Measurements from ENCODE around the gene MYO5A. TPM values are rescaled to one million over a fixed set of nuclear protein-coding genes. Genes with fewer than 3 reads are reported as not detected.
A peak's percentile ranks its signal among the peaks of the same experiment; 100 is the strongest.
"Not testable (repeated sequence)": the region's sequence is repeated elsewhere in the genome, so short reads cannot be mapped to it uniquely, and the experiment has no call there.

The MYO5A gene
- total RNA-seq, 1 donor from 2014 or later = 7.4 TPM

- DNase-seq; ATAC-seq (ENCODE audit: poor library complexity); intact Hi-C loops (cut with DNase I): not testable (repeated sequence)
These were observed 22.5 kb upstream of the MYO5A start for GRCh38 chr15:52551186-52551585.

- no peak for DNase-seq
- peak; percentile 28 for ATAC-seq (ENCODE audit: poor library complexity)
- intact Hi-C loops (cut with DNase I) = no loop called here
These were observed 17.5 kb upstream of the MYO5A start for GRCh38 chr15:52546031-52546751.

- ATAC-seq (ENCODE audit: poor library complexity) = no peak
These were observed 11.8 kb upstream of the MYO5A start for GRCh38 chr15:52540374-52541012.

GRCh38 chr15:52537459-52537858 lies 8.8 kb upstream of the MYO5A start:
- no peak for ATAC-seq (ENCODE audit: poor library complexity)
- intact Hi-C loops (cut with DNase I) = no loop called here

More at GRCh38 chr15:52540374-52541012, 11.8 kb upstream of the MYO5A start:
- no peak for DNase-seq
- intact Hi-C loops (cut with DNase I) = no loop called here

GRCh38 chr15:52532427-52532826 lies 3.7 kb upstream of the MYO5A start:
- no peak for DNase-seq
- intact Hi-C loops (cut with DNase I) = no loop called here
- ATAC-seq (ENCODE audit: poor library complexity) = no peak

More at GRCh38 chr15:52537459-52537858, 8.8 kb upstream of the MYO5A start:
- DNase-seq = no peak

GRCh38 chr15:52529940-52530339 lies 1.3 kb upstream of the MYO5A start:
- ATAC-seq (ENCODE audit: poor library complexity) = no peak
- intact Hi-C loops (cut with DNase I) = loop anchor here (10.0 kb wide), 1 partner anchor 205 kb away; no protein-coding TSS in a partner anchor

GRCh38 chr15:52529341-52529924 lies 753 bp upstream of the MYO5A start:
- ATAC-seq (ENCODE audit: poor library complexity) (peak; percentile 2), DNase-seq (no peak)
- intact Hi-C loops (cut with DNase I) = loop anchor here (10.0 kb wide), 1 partner anchor 205 kb away; no protein-coding TSS in a partner anchor

More at GRCh38 chr15:52529940-52530339, 1.3 kb upstream of the MYO5A start:
- DNase-seq = no peak

- ATAC-seq (ENCODE audit: poor library complexity) (peak; percentile 40), DNase-seq (no peak)
These were observed 643 bp downstream of the MYO5A start for GRCh38 chr15:52527911-52528563.

GRCh38 chr15:52527196-52527910 lies 1.3 kb downstream of the MYO5A start:
- intact Hi-C loops (cut with DNase I) = loop anchor here (10.0 kb wide), 1 partner anchor 207 kb away; no protein-coding TSS in a partner anchor
- DNase-seq = no peak
- no peak for ATAC-seq (ENCODE audit: poor library complexity)

More at GRCh38 chr15:52527911-52528563, 643 bp downstream of the MYO5A start:
- intact Hi-C loops (cut with DNase I) = loop anchor here (10.0 kb wide), 1 partner anchor 207 kb away; no protein-coding TSS in a partner anchor

- intact Hi-C loops (cut with DNase I) = loop anchor here (10.0 kb wide), 1 partner anchor 210 kb away; no protein-coding TSS in a partner anchor
- DNase-seq (no peak), ATAC-seq (ENCODE audit: poor library complexity) (no peak)
These were observed 4.2 kb downstream of the MYO5A start for GRCh38 chr15:52524223-52525136.

GRCh38 chr15:52523647-52524046 lies 5.0 kb downstream of the MYO5A start:
- ATAC-seq (ENCODE audit: poor library complexity) (peak; percentile 18), DNase-seq (no peak)
- intact Hi-C loops (cut with DNase I) = loop anchor here (10.0 kb wide), 1 partner anchor 211 kb away; no protein-coding TSS in a partner anchor

- intact Hi-C loops (cut with DNase I) = loop anchor here (10.0 kb wide), 1 partner anchor 212 kb away; no protein-coding TSS in a partner anchor
- no peak for ATAC-seq (ENCODE audit: poor library complexity)
- no peak for DNase-seq
These were observed 5.5 kb downstream of the MYO5A start for GRCh38 chr15:52523192-52523591.

- intact Hi-C loops (cut with DNase I) = loop anchor here (10.0 kb wide), 1 partner anchor 213 kb away; no protein-coding TSS in a partner anchor
- ATAC-seq (ENCODE audit: poor library complexity) (no peak), DNase-seq (no peak)
These were observed 7.0 kb downstream of the MYO5A start for GRCh38 chr15:52521682-52522081.

GRCh38 chr15:52520421-52520820 lies 8.3 kb downstream of the MYO5A start:
- intact Hi-C loops (cut with DNase I) = loop anchor here (10.0 kb wide), 1 partner anchor 214 kb away; no protein-coding TSS in a partner anchor
- DNase-seq (no peak), ATAC-seq (ENCODE audit: poor library complexity) (no peak)

- ATAC-seq (ENCODE audit: poor library complexity) = no peak
- intact Hi-C loops (cut with DNase I) = no loop called here
These were observed 10.0 kb downstream of the MYO5A start for GRCh38 chr15:52518487-52519371.

GRCh38 chr15:52517014-52517413 lies 11.7 kb downstream of the MYO5A start:
- no peak for ATAC-seq (ENCODE audit: poor library complexity)
- intact Hi-C loops (cut with DNase I) = no loop called here
- DNase-seq = no peak

More at GRCh38 chr15:52518487-52519371, 10.0 kb downstream of the MYO5A start:
- DNase-seq = no peak
